Urothelium cell line (cell line): ENCODE data around the gene CBLB.
A peak's percentile ranks its signal among the peaks of the same experiment; 100 is the strongest.

ENCODE experiments used
- DNase-seq: peaks from one replicate; pipeline ENCODE4 v3.0.0; 2011; ENCODE audit warnings: low spot score, mixed read lengths
- FAIRE-seq: peaks from 2 replicates; lab custom pipeline; 2011; peaks lifted over from hg19 to GRCh38; lab: Jason Lieb, UNC

CBLB gene

DNA sequence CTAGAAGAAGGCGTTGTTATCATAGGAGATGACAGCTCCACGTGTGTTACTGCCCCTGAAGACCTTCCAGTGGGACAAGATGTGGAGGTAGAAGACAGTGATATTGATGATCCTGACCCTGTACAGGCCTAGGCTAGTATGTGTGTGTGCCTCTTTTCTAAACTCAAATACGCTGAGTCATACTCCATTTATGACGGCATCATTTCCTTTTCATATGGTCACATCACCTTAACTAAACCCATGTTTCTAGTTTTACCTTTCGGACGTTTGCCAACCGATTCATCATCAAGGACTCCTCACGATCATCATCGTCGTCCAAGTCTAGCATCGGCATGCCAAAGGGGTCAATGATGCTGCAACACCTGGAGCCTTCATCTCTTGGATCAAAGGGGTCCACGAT, 149.0 kb downstream of the CBLB start:
- no peak for FAIRE-seq

DNA sequence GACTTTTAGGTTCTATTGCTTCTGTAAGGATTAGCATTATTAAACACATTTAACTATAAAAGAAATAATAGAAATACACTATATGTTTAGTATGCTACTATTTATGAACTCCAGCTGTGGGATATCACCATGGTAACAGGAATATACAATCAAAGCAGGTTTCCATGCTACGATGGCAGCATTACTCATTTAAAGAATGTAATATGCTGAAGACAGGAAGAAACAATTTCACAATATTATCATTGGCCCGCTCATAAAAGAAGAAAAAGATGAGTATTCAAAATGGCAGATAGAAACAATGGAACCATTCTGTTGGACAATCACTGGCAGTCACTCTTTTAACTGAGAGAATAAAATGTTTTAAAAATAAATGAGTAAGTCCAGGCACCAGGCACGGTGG, 153.4 kb downstream of the CBLB start:
- FAIRE-seq (no peak), DNase-seq (no peak)

More for the DNA sequence above, 149.0 kb downstream of the CBLB start:
- no peak for DNase-seq

DNA sequence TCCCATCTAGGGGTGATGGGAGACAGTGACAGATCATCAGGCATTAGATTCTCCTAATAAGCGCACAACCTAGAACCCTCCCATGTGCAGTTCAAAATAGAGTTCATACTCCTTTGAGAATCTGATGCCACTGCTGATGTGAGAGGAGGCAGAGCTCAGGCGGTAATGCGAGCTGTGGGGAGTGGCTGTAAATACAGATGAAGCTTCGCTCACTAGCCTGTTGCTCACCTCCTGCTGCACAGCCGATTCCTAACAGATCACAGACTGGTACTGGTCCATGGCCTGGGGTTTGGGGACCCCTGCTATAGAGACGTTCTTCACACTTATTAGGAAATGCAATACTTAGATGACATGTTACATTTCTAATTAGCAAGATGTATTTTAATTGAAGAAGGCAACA, 154.4 kb downstream of the CBLB start:
- DNase-seq (no peak), FAIRE-seq (no peak)

DNA sequence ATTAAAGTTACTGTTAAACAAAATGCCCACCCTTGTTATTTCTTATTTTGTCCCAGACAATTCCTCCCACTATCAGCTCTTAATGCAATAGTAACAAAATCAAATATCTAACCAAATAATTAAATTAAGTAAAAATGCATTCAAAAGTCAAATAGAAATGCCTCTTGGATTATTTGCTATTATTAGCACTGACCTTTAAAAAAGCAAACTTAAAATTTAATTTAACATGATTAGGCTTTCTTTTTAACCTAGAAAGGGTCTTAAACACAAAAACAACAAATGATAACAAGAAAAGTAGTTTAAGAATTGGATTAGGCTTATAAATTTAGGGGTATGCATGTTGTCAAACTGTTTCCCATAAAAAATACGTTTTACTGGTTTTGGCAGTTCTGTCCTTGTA, 159.8 kb downstream of the CBLB start:
- no peak for DNase-seq
- FAIRE-seq: no peak

DNA sequence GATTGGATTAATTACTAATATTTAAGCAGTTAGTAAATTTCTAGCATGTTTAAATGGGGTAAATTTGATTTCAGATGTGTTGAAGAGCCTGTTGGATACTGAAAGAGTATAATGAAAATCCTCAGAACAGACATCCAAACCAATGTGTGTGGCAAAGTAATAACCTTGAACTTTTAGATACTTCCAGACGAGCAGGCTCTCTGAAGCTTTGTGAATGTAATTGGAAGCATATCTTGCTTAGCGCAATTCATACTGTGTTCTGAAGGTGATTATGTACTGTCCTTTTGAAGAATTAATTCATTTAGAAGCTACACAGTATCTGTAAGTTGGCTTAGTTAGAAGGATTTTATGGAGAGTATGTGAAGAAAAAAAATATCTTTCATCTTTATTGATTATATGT, 161.8 kb downstream of the CBLB start:
- DNase-seq (no peak), FAIRE-seq (no peak)

DNA sequence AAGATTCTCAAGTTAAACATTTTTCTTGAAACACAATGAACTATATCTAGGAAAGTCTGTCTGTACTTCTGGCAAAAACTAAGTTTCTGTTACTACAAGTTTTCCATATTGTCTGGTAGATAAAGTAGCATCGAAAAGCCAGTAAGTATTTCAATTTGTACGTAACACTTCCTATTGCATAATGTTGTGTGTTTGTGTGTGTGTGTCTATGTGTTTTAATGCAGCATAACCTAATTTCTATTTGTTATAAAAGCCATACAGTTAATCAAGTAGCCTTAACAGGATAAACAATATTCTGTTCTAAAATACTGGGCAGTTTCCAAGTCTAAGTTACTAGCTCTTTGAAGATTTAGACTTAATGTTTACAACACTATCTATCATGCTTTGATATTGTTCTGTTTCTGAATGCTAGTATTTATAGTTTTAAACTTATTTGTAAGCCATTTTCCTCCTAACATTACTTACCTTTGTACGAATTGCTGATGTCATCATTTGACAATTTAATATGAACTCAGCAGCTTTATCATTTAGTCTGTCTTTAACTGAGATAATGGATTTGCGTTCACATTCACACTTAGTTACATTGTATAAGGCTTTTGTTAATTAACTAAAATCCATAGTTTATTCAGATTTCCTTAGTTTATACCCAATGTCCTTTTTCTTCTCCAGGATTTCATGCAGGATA, 163.9 kb downstream of the CBLB start:
- FAIRE-seq: no peak
- DNase-seq: no peak

DNA sequence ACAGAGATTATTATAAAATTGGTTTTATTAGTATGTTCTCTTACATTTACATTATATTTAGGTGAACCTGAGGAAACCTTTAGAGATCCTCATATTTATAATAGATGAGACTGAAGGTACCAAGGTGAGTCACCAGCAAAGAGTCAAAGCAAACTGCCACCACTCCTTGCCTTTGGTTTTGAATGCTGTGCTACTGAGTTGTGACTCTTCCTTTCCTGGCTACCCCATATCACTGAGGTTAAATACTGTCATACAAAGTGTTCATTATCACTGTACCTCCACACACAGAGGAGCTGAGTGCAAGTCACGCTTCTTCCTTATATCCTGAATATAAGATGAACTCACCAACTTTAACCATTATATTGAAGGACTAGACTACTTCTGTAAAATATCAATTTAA, 168.2 kb downstream of the CBLB start:
- no peak for DNase-seq

DNA sequence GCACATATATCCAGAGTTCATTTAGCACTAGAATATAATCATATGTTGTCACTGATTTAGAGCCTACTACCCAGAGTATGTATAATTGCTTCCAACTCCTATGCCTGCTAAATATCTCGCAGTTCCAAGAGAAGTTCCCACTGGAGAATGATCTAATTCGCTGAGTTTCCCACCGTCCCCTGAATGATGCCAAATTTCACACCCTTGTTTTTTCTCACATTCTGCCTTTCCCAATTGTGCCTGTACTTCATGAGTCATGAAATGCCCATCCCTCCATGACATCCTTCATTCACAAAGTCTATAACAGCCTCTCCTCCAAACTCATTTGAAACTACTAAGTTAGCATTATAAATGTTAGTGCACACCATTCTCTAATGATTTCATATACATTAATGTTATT, 177.2 kb downstream of the CBLB start:
- no peak for DNase-seq
- FAIRE-seq: no peak

More for the DNA sequence above, 168.2 kb downstream of the CBLB start:
- FAIRE-seq: no peak

DNA sequence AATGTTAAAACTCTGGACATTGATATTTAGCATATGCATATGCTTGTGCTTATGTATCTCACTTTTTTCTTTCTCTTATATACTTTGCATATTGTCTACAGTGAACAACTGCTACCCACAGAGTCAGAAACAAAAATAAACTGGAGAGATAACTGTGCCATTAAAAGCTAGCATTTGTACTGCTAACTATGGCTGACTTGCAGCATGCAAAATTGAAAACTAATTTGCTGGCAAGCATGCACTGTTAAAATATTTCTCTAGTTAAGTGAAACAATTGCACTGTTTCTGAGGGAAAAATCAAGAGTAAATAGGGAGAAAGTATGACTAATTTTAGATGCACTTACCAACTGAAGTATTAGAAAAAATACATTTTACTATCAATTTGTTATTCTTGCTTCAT, 177.8 kb downstream of the CBLB start:
- DNase-seq (no peak), FAIRE-seq (no peak)

DNA sequence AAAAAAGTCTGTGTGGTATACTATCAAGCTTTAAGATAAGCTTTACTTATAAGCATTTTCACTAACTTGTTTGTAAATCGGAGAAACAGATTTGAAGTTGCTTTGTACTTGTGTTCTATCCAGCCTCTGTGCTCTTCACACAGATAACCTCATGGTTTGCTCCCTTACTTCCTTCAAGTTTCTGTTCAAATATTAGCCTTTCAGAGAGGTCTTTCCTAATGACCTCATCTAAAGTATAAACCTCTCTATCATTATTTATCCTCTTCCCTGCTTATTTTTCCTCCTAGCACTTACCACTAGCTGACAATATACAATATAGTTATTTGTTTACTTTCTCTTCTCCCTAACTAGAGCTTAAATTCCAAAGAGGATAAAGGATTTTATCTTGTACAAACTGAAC, 180.0 kb downstream of the CBLB start:
- DNase-seq (no peak), FAIRE-seq (no peak)

DNA sequence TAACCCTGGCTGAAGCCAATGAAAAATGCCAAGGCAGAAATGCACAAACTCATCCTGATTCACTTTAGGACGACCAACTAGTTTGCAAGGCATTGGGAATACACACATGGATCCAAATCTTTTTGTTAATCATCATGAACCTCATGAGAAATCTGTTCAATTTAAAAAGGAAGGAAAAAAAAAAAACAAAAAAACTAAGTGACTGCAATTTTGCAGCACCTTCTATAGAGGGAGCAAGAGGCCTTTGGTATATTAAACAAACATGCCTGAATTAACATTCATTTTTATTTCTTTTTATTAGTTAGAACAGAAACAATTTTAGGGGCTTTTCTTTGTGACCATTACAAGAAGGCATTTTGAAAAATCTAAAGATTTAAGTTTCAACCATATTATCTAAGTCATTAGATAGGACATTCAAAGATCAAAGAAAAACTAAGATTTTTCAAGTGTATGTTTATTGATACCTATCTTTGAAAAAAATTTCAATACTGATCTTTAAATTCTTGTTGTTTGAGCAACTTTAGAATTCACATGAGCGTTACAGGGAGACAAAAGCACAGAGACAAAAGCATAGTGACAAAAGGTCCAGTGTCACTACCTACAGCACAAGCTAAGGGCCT, 182.4 kb downstream of the CBLB start:
- FAIRE-seq: no peak
- peak; percentile 28 for DNase-seq

DNA sequence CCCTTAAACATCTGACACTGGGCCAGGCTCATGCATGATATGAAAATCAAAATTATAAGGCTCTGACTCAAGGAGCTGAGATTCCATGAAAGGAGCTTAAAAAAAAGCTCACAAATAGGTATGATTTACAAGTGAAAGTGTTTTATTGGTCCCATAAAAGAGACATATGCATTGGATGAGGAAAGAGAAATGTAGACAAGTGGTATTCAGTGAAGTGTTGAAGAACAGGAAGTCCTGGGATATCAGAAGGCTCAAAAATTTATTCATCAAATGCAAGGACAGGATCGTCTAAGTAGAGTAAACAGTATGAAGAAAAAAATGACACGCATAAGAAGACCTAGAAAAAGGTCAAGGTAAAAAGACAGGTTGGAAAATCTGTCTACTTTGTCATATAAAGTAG, 188.9 kb downstream of the CBLB start:
- no peak for FAIRE-seq
- no peak for DNase-seq

DNA sequence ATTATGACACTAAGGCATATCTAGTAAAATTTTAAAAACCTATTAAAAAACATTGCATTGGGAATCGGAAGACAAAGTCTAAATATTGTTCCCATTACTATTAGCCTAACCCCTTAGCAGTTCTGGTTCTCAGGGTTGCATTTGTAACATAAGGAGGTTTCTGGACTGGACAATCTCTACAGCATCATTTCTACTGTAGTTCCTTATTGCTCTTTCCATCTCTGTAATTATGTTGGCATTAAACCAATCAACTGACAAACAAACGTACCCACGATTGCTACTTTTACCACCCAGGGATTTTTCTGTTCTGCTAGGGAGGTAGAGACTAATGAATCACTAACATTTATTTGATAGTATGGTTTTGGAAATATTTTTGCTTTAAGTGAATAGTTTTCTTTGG, 190.8 kb downstream of the CBLB start:
- DNase-seq: no peak
- no peak for FAIRE-seq

DNA sequence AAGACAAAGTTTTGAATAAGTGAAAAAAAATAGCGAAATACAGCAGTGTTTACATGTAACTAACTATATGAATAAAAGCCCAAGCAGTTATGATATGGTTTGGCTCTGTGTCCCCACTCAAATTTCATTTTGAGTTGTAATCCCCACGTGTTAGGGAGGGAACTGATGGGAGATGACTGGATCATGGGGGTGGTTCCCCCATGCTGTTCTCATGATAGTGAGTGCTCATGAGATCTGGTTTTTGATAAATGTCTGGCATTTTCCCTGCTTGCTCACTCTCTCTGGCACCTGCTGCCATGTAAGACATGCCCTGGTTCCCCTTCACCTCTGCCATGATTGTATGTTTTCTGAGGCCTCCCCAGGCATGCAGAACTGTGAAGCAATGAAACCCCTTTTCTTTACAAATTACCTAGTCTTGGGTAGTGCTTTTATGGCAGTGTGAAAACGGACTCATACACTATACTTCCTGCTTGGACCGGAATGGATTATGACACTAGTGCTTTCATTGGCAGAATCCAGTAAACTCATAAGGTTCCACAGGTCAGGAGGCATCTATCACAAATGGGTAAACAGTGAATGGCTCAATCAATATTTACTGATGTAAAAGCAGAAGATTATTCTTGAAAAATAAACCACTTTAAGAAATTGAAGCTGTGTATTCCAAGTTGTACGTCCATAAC, 192.1 kb downstream of the CBLB start:
- peak; percentile 48 for FAIRE-seq
- DNase-seq: no peak

DNA sequence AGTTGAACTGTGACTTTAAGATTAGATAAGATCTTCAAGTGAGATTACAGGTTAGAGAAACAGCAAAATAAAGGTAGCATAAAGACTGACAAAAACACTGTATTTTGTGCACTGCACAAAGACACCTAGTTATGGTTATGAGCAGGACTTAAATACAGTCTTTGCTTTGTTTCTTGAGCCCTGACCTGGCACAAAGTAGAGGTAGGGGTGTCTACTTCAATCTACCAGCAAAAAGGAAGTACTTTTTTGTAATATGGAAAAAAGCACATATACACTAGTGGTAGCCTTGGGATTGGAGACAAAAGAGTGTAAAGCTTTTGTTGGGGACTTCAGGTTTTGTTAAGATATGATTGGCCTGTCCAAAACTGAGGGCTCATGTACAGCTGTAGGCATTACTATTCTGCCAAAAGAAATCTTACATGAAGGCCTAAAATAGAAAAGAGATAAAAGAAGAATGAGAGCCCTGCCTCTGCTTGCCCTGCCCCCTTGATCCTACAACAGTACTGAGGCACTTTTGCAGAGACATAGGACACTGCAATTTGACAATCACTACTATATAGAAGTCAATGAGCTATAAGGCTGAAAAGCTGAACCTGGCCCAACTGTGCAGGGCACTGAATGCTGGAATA, 194.3 kb downstream of the CBLB start:
- no peak for FAIRE-seq
- no peak for DNase-seq

DNA sequence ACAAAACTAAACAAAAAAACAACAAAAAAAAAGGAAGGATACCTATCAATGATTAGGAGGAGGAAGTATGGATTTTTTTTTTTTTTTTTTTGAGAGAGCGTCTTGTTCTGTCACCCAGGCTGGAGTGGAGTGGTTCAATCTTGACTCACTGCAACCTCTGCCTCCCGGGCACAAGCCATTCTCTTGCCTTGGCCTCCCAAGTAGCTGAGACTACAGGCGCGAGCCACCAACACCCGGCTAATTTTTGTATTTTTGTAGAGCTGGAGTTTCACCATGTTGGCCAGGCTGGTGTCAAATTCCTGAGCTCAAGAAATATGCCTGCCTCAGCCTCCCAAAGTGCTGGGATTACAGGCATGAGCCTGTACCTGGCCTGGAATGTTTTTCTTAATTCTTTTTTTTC, 195.8 kb downstream of the CBLB start:
- FAIRE-seq (no peak), DNase-seq (no peak)

DNA sequence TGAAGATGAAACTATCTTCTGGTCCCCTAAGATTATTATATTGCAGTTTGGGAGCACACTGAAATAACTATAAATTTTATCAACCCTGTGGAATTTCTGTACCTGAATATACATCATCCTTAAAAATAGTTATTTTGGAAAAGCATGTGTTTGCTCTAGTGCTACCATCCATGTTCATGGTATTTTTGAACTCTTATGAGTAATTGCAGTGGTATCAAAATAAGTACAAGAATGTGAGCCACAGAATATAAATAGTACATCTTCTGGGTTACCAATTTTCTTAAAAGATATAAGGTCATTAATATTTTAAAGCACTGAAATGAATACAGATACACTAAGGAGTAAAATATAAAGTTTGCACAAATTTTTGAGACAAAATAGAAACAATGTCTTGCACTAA, 206.5 kb downstream of the CBLB start:
- no peak for DNase-seq
- no peak for FAIRE-seq

DNA sequence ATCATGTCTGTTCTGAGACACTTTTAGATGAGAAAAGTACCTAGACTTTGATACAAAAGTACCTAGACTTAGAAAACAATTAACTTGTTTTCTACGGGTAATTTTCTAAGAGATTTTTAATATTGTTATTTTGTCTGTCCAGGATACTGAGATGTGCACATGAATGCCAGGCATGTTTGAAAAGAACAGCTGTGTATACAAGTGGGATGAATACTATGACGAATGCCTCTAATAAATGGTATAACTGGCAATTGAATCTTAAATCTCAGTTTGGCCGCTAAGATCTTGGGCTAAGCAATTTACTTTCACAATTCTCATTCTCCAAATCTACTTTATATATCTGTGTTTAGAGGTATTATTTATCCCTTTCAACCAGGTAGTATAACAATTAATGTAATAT, 207.4 kb downstream of the CBLB start:
- DNase-seq: no peak
- FAIRE-seq: no peak

DNA sequence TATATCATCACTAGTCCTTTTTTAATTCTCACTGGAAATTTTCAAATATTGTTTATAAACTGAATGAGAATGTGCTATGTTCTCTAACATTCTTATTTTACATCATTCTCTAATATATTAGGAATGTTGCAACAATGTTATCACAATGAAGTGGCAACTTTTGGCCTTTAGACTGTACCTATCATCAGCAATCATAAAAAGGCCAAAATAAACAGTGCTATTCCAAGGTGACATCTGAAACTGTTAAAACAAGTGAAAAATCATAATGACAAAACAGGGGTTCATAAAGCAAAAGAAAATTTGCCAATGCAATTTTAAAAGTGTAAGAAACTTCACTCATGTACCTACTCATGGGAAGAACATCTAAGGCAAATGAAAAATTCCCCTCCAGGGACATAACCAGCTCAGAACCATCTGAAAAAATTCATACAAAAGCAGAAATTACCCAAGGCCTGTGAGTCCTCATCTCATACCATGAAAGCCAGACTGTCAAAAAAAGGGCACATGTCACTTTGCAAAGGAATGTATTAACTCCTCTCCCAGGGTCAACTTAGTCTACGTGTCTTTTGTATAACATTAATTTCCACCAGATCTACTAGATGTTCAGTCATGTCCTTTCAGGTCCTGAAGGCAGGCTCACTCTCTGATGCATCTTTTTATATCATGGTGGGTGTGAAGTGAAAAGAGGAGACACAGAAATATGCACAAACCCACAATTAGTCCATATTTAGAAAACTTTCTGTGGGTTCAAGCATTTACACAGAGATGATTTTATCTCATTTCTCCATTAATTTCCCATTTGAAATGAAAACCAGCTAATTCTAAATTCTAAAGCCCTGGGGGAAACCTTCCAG, 211.9 kb downstream of the CBLB start:
- DNase-seq (no peak), FAIRE-seq (no peak)

DNA sequence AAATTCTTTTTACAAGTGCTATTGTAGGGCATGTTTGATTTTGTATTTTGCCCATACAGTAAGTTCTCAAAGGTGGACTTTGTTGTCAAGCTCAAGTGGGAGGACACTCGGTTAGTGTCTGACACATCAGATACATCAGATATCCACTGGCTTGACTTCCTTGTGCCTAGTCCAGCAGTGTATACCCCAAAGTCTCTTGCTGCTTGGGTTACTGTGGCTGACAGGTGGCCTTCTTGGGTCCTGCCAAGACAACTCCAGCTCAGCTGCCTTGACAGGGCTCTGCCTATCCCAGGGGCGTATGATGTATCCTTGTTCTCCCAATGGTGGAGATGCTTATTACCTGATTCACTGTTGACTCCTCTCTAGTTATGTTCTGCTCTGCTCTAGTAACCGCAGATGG, 214.9 kb downstream of the CBLB start:
- no peak for FAIRE-seq
- no peak for DNase-seq

DNA sequence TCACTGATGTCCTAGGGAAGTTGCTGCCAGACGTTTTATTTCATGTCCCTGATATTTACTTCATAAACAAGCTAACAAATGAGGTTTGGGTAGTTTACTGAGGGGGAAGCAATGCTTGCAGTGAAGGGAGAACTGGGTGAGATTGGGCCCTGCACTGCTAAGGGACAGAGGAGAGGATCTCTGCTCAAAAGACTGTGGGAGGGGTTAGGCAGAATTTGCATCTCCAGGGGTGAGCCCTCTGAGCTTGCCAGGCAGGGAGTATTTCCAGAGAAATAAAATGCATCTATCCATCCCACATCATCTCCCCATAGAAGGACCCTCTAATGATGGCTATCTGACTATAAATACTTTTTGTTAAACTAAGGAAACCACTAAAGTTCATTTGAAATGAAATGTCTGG, 215.6 kb downstream of the CBLB start:
- no peak for FAIRE-seq

More for the DNA sequence above, 215.6 kb downstream of the CBLB start:
- DNase-seq: no peak
